Fibroblast of the aortic adventitia (primary cell): ENCODE data around the gene ERC1. TPM values are rescaled to one million over a fixed set of nuclear protein-coding genes. Genes with fewer than 3 reads are reported as not detected.
A peak's percentile ranks its signal among the peaks of the same experiment; 100 is the strongest.

Source experiments
- DNase-seq: peaks from one replicate; pipeline ENCODE4 v3.0.0-alpha.2; 2010; ENCODE audit warnings: low read depth
- H3K4me3 ChIP-seq: 2 replicates; pipeline ENCODE4 v1.5.1; 2011; ENCODE audit warnings: low read depth, mild to moderate bottlenecking, control low read depth, low read length, moderate library complexity
- CTCF ChIP-seq: IDR thresholded peaks from 2 replicates; pipeline ENCODE4 v1.5.1; 2011; ENCODE audit warnings: mild to moderate bottlenecking, low read length, control low read depth, inconsistent platforms; ENCODE audit not compliant: insufficient read depth
- total RNA-seq: library from RNA; depleted of rRNA; stranded (reverse); fragments of >200 nt; gene quantifications from 2 replicates; pipeline ENCODE4 v1.2.3, GENCODE V29; 2012; ENCODE audit warnings: low replicate concordance

ERC1 gene
- total RNA-seq, 1 donor: 50.9 TPM

GRCh38 chr12:1300460-1300859 is 309.4 kb downstream of the ERC1 start:
- TF ChIP-seq CTCF: no peak
- DNase-seq: no peak
- H3K4me3 ChIP-seq: no peak overlapping the region

DNA sequence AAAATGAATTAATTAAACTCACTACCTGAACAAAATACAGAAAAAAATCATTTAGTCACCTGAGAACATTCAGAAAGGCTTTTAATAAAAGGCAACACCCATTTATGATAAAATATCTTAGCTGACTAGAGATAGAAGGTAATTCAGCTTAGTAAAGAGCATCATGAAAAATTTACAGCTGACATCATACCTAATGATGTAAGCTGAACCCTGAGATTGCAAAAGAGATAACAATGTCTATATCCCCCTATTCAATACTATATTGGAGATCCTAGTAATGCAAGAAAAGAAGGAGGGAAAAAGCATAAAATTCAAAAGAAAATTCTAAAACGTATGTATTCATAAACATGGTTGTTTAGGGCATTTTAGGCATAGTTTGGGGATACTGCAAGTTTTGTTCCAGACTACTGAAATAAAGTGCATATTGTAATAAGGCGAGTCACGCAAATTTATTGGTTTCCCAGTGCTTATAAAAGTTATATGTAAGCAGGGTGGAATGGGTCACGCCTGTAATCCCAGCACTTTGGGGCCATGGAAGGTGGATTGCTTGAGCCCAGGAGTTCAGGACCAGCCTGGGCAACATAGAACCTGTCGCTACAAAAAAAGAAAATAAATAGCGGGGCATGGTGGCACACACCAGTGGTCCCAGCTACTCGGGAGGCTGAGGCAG is 311.3 kb downstream of the ERC1 start:
- H3K4me3 ChIP-seq: no peak overlapping the region
- DNase-seq: no peak
- TF ChIP-seq CTCF: no peak

GRCh38 chr12:1305063-1305434 is 314.0 kb downstream of the ERC1 start:
- DNase-seq: peak; percentile 59
- no peak overlapping the region for H3K4me3 ChIP-seq
- TF ChIP-seq CTCF: no peak

DNA sequence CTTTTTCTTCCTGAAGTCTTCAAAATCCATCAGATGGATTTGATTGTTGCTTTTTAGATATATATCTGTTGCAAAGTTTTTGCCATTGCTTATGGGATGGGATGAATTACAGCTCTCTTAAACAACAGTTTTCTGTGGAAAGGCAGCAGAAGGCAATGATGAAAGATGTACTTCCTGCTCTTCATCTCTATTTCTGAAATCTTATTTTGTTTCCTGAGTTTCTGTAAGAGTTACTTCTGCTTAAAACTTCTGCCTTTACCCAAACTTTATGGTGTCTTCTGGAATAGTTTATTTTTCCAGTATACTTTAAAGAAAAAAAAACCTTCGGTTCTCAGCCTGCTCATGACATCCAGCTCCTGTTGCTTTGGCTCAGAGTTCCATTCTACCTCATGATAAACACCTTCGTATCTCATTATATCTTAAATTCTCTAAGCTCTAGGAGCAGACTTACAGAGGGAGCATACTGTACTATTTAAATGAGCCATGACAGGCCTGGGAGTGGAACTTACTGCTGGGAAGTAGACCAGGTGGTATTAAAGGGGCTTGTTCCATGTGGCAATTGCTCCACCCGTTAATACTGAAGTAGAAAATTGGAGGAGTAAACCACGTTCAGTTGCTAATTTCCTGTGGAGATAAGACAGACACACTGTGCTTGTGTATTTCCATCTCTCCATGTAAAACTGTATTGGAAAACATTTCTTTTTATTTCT is 314.9 kb downstream of the ERC1 start:
- peak; percentile 19 for DNase-seq
- no peak for TF ChIP-seq CTCF
- no peak overlapping the region for H3K4me3 ChIP-seq

- TF ChIP-seq CTCF: no peak
- H3K4me3 ChIP-seq: no peak overlapping the region
- no peak for DNase-seq
Observed at GRCh38 chr12:1306817-1307216, 315.8 kb downstream of the ERC1 start.

DNA sequence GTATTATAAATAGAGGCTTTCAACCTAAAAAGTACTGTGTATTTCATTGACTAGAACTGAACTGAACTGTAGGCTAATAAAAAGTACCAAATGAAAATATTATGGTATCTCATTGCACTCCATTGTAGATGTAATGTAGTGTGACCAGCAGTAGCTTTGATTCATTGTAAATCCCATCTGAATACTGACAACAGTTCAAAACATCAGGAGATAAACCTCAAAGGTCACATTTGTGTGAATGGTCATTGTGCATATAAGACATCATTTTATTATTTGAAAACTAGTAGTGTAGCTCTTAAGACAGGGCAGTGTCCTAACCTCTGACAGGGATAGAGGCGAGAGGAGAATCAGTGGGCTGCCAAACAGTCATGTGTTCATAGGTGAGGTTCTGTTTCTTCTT is 316.8 kb downstream of the ERC1 start:
- no peak for TF ChIP-seq CTCF
- DNase-seq: no peak
- H3K4me3 ChIP-seq: no peak overlapping the region

DNA sequence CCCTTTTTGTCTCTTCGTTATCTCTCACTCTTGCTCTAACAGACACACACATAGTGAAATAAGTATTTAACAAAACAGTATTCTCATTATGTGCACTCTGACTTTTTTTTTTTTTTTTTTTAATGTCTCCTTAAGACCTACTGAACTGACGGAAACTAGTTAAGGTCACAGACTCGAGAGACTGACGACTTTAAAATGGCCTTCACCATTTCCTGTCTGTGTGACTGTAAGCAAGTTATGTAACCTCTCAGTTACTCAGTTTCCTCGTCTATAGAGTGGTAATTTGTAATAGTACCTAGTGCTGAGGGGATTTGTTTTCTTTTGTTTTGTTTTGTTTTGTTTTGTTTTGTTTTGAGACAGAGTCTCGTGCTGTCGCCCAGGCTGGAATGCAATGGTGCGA is 318.6 kb downstream of the ERC1 start:
- no peak for DNase-seq
- no peak for TF ChIP-seq CTCF
- H3K4me3 ChIP-seq: no peak overlapping the region
